HG03571 (cell line): Measurements from ENCODE around the gene CENPP.

Experiments
- ATAC-seq: cut with Tn5 transposase; IDR thresholded peaks from one replicate; pipeline ENCODE4 v1.9.1; 2021; ENCODE audit not compliant: unreplicated experiment

CENPP gene

GRCh38 chr9:92633614-92634278 is 308.0 kb downstream of the CENPP start:
- ATAC-seq: no peak

- no peak for ATAC-seq
These were observed 309.2 kb downstream of the CENPP start for GRCh38 chr9:92634712-92635605.

GRCh38 chr9:92635760-92636159 is 310.0 kb downstream of the CENPP start:
- ATAC-seq: no peak

GRCh38 chr9:92636627-92637026 is 310.9 kb downstream of the CENPP start:
- ATAC-seq: no peak

- ATAC-seq: no peak
These were observed 311.6 kb downstream of the CENPP start for GRCh38 chr9:92637326-92637725.

GRCh38 chr9:92637886-92638620 is 312.3 kb downstream of the CENPP start:
- ATAC-seq: no peak

GRCh38 chr9:92638621-92639101 is 312.9 kb downstream of the CENPP start:
- ATAC-seq: no peak

GRCh38 chr9:92639124-92639523 is 313.4 kb downstream of the CENPP start:
- ATAC-seq: no peak

GRCh38 chr9:92639791-92640271 is 314.1 kb downstream of the CENPP start:
- ATAC-seq: no peak

GRCh38 chr9:92640398-92641091 is 314.8 kb downstream of the CENPP start:
- no peak for ATAC-seq

- no peak for ATAC-seq
These were observed 315.5 kb downstream of the CENPP start for GRCh38 chr9:92641092-92641809.

GRCh38 chr9:92642041-92642451 is 316.3 kb downstream of the CENPP start:
- ATAC-seq: no peak

GRCh38 chr9:92642564-92642963 is 316.8 kb downstream of the CENPP start:
- no peak for ATAC-seq

- no peak for ATAC-seq
These were observed 318.5 kb downstream of the CENPP start for GRCh38 chr9:92644278-92644677.

- no peak for ATAC-seq
These were observed 319.3 kb downstream of the CENPP start for GRCh38 chr9:92645041-92645440.

GRCh38 chr9:92647671-92648473 is 322.1 kb downstream of the CENPP start:
- no peak for ATAC-seq

GRCh38 chr9:92648474-92648971 is 322.8 kb downstream of the CENPP start:
- ATAC-seq: no peak

- no peak for ATAC-seq
These were observed 323.3 kb downstream of the CENPP start for GRCh38 chr9:92649007-92649406.

GRCh38 chr9:92650296-92650695 is 324.5 kb downstream of the CENPP start:
- no peak for ATAC-seq
